Right renal cortex interstitium (tissue), 3 donors: Measurements from ENCODE around the gene MYF5. TPM values are rescaled to one million over a fixed set of nuclear protein-coding genes. Genes with fewer than 3 reads are reported as not detected.

Source experiments
- DNase-seq, 3 donors: peaks; one replicate each; pipeline ENCODE4 v3.0.0-alpha.2; 2013; ENCODE audit warnings: low read depth in 3 of 3, low spot score in 2 of 3
- polyA plus RNA-seq, 3 donors: library from polyadenylated mRNA; unstranded; fragments of 120-200 nt; gene quantifications; one replicate each; pipeline ENCODE4 v1.2.1, GENCODE V29; 2013; ENCODE audit not compliant: insufficient read length in 3 of 3

The MYF5 gene
- polyA plus RNA-seq, 3 donors = 0.14 TPM; not detected in 2

- no peak for DNase-seq
Measured at GRCh38 chr12:80707126-80707829, 9.4 kb upstream of the MYF5 start, which contains the start of gene MYF6. Gene MYF6 (plus strand): TSS chr12:80707634. CDS start chr12:80707720, 86 bp downstream.

GRCh38 chr12:80707830-80708258 is 8.9 kb upstream of the MYF5 start:
- DNase-seq = no peak

GRCh38 chr12:80708259-80708974 is 8.3 kb upstream of the MYF5 start:
- DNase-seq = no peak

GRCh38 chr12:80708975-80709328 is 7.8 kb upstream of the MYF5 start:
- DNase-seq = no peak

GRCh38 chr12:80709811-80710726 is 6.6 kb upstream of the MYF5 start:
- DNase-seq = no peak

- no peak for DNase-seq
Measured at GRCh38 chr12:80710727-80711449, 5.8 kb upstream of the MYF5 start.

- DNase-seq = no peak
Measured at GRCh38 chr12:80711866-80712265, 4.8 kb upstream of the MYF5 start.

- no peak for DNase-seq
Measured at GRCh38 chr12:80712866-80713265, 3.8 kb upstream of the MYF5 start.

- no peak for DNase-seq
Measured at GRCh38 chr12:80713419-80713818, 3.3 kb upstream of the MYF5 start.

- no peak for DNase-seq
Measured at GRCh38 chr12:80714055-80714454, 2.7 kb upstream of the MYF5 start.

- DNase-seq = no peak
Measured at GRCh38 chr12:80714846-80715245, 1.9 kb upstream of the MYF5 start.

GRCh38 chr12:80715713-80716249 is 931 bp upstream of the MYF5 start:
- no peak for DNase-seq

- no peak for DNase-seq
Measured at GRCh38 chr12:80717856-80718255, 1.1 kb downstream of the MYF5 start.

- DNase-seq = no peak
Measured at GRCh38 chr12:80720516-80720915, 3.8 kb downstream of the MYF5 start.

GRCh38 chr12:80721326-80721725 is 4.6 kb downstream of the MYF5 start:
- no peak for DNase-seq

GRCh38 chr12:80745851-80746505 is 29.3 kb downstream of the MYF5 start:
- no peak for DNase-seq

- DNase-seq = no peak
Measured at GRCh38 chr12:80747800-80748199, 31.1 kb downstream of the MYF5 start.

- DNase-seq = no peak
Measured at GRCh38 chr12:80749456-80749855, 32.7 kb downstream of the MYF5 start.

GRCh38 chr12:80752464-80752863 is 35.8 kb downstream of the MYF5 start:
- no peak for DNase-seq

- no peak for DNase-seq
Measured at GRCh38 chr12:80754274-80754673, 37.6 kb downstream of the MYF5 start.
